ENCODE data around the gene TMEM63C.

- TF ChIP-seq EZH2 (IDR thresholded peaks at IDR 0.05; ENCODE audit: borderline replicate concordance, insufficient read depth, low read depth, low read length, poor library complexity, severe bottlenecking) (no peak), CTCF (IDR thresholded peaks at IDR 0.05) (no peak)
These were observed 87.5 kb downstream of the TMEM63C start for GRCh38 chr14:77268989-77269600.
